NCI-H1417 (cell line): ENCODE data around the gene DSG1.
"Not testable (repeated sequence)": the region's sequence is repeated elsewhere in the genome, so short reads cannot be mapped to it uniquely, and the experiment has no call there.

ENCODE experiments used
- DNase-seq, 3 experiments: peaks; one replicate each; lab custom pipeline; 2025; lab: John Stamatoyannopoulos, UW

The DSG1 gene

DNA sequence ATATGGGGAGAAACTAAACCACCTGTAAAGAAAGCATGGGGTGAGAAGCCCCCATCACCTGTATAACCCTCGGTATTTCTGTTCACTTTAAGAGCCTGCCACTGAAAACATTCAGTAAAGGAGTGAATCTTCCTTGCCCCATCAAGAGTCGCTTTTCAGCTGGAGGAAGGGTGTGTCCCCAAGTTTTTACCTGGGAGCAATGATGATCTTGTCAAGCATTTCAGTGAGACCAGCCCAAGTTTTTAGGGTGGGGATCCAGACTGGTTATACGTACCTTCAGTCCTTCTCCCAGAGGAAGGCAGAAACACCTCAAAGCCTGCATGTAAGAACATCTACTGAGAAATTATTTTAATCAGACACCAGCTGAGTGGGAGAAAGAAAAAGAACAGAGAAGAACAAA is at the start of gene DSG1:
TSS of gene DSG1 (plus strand) at position 301 of the 400 bp plus-strand sequence. CDS start 141 bp downstream, outside the sequence.
- DNase-seq = no peak

DNA sequence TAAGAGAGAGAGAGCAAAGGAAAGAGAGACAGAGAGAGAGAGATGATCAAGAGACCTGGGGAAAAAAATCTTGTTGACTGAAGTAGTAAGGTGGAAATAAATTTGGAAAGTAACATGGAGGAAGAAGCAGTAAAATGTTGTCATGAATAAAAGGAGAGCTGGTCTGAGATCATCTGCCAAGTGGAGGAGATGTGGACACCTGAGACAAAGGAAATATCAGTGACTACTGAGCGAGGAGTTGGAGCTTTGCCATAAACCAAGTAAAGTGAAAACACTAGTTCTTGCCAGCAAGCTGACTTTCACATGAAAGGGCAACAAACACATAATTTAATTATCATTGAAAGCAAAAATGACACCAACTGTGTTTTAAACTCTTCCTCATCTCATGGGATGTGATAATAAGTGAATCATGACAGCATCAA is 49.0 kb upstream of the DSG1 start:
- peak in 1 of 3 experiments; percentile 6 for DNase-seq

DNA sequence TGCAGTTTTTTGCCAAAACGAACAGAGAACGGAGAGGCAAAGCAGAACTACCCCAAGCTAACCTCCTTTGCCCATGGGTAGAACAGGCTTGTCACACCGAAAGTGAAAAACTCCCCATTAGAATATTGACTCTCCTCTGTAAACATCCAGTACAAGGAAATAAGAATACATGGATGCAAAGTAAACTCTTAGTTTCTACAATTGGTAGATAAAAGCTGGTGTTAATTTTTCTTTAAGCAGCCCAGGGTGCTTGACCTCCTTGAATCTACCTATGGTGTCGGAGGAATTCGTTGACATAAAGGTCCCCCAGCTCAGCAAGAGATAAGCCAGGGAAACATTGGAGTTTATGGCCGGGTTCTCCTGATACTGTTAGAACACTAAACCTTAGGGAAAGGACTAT is 48.4 kb upstream of the DSG1 start:
- no peak for DNase-seq

DNA sequence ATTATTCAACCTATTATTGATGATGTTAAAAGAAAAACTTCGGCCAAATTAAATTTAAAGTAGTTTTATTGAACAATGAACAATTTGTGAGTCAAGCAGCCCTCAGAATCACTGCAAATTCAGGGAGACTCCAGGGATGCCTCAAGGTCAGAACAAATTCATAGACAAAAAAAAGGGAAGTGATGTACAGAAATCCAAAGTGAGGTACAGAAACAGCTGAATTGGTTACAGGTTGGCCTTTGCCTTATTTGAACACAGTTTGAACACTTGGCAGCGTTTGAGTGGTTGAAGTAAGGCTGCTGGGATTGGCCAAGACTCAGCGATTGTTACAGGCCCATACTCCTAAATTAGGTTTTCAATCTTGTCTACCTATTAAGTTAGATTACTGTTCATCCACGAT is 47.4 kb upstream of the DSG1 start:
- no peak for DNase-seq

DNA sequence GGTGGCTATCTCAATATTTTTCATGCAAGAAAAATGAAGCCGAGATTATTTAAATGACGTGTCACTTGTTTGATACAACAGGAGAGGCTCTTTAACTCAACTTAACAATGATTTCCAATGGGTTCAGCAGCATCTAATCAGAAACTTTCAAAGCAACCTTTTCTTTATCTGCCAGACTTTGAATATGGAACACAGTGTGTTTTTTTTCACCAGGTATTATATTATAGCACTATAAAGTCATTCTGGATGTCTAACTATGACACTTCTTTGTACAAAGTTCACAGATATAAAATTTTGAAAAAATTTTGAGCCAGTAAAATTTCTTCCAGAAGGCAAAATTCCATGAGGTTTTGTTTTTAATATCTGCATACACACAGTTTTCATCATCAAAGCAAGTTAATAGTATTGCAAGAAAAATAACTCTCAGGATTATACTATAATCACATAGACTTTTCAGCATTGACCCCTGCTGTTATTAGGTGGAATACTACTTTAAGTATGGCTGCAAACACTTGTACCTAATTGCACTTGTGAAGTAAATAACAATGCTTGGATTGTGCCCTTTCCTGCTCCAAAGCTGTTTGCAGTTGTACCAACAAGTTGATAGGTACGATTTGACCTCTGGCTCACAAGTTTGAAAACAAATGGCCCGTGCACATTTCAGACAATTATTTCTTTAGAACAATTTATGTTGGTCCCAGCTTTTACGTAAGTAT is 44.0 kb upstream of the DSG1 start:
- peak in 2 of 3 experiments; percentile 8 to 67 for DNase-seq

DNA sequence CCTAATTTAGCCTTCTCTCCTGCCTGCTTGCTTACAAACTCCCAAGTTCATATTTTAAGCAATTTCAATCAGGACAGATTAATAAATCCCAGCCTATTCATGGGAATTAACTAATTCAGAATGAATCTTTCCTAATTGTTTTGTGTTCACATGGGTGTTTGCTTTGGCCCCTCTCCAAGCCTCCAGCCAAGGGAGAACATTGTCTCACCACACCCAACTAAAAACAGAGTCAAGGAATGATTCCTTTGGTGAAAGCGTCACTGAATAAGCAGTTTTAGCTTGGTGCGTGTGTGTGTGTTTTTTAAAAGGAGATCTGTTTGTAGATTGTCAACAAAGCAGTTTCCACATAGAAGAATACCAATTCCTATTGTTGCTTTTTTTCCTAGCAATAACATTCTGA is 43.0 kb upstream of the DSG1 start:
- peak in 2 of 3 experiments; percentile 39 to 76 for DNase-seq

DNA sequence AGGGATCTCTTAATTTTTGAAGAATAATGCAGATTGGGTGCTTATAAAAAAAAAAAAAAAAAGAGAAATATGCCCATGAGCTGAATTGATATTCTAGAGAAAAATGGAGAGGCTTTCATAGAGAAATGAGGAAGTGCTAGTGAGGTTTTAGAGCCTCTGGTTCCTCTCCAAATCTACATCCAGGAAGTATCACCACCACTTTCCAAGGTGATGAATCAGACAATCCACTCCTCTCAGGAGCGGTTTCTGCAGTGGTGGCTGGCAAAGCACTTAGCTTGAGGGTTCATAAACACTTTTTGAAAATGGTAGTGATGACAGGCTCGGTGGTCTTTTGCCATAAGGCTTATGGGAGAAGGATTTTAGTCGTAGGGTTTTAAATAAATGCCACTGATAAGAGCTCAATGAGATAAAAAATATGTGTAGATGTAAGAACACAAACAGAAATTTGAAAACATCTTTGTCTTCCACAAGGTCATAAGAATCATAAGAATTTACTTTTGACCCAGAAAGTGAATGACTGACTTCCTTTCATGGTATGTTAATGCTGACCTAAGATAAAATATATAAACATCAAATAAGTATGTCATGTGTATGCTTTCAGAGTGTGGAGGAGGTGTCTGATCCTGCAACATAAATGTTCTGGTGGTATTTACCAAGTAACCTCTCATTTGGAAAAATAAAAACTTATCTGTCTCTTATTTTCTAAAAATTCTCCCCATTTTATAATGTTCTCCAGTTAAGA is 42.1 kb upstream of the DSG1 start:
- DNase-seq = no peak

DNA sequence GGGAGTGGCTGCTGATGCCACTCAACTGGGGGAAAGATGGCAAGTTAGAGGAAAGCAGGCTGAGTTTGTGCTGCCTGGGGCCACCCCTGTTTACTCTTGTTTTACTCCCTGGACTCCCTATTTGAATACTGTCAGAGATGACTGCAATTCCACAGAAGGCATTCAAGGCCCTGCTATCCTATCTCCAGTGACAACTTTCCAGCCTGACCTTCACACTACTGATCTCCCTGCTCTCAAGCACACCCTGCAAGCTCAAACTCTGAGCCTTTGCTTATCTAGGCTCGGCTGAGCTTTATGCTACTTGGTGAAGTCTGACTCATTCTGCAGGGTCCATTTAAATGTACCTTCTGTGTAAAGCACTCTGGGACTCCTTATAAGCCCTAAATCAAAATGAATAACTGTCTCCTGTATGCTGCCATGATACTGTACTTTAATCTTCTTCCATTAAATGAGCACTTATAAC is 39.3 kb upstream of the DSG1 start:
- no peak for DNase-seq

DNA sequence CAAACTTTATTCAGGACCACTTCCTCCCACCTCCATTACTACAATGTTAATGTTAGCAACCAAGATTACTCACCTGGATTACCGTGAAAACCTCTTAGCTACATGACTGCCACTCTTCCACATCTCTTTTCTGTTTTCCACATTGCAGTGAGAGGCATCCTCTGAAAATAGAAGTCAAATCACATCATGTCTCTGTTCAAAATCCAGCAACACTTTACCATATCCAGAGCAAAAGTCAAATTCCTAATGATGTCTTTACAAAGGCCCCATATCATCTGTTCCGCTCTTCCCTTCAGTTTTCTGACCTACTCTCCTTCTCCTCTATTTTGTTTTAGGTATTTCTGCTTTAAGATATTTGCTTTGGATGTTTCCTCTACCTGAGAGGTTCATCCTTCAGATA is 37.5 kb upstream of the DSG1 start:
- DNase-seq = no peak

DNA sequence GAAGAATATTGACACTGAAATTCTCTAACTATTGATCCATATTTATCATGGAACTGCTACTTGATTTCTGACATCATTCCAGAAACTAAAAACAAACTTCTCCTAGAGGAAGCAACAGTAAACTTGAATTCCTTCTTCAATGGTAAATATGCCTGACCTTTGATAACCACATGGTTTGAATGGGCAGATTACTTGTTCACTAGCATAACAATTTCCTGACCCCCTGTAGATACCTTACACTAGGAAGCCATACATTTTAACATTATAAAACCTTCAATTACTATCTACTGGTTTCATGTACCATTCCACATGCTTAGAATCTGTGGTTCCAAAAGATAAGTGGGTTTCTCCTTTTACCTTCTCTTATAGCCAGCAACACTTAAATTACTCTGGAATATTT is 36.5 kb upstream of the DSG1 start:
- no peak for DNase-seq

DNA sequence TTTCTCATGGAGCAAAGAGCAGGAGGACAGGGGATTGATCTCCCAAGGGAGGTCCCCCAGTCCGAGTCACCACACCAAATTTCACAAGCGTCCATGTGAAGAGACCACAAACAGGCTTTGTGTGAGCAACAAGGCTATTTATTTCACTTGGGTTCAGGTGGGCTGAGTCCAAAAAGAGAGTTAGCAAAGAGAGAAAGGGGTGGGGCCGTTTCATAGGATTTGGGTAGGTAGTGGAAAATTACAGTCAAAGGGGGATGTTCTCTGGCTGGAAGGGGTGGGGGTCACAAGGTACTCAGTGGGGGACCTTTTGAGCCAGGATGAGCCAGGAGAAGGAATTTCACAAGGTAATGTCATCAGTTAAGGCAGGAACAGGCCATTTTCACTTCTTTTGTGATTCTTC is 28.5 kb upstream of the DSG1 start:
- DNase-seq = not testable (repeated sequence)

DNA sequence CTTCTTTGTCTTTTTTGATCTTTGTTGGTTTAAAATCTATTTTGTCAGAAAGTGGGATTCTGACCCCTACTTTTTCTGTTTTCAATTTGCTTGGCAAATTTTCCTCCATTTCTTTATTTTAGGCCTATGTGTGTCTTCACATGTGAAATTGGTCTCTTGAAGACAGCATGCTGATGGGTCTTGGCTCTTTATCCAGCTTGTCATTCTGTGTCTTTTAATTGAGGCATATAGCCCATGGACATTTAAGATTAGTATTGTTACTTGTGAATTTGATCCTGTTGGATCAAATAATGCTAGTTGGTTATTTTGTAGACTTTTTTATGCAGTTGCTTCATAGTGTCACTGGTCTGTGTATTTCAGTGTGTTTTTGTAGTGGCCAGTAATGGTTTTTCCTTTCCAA is 26.3 kb upstream of the DSG1 start:
- DNase-seq = no peak

DNA sequence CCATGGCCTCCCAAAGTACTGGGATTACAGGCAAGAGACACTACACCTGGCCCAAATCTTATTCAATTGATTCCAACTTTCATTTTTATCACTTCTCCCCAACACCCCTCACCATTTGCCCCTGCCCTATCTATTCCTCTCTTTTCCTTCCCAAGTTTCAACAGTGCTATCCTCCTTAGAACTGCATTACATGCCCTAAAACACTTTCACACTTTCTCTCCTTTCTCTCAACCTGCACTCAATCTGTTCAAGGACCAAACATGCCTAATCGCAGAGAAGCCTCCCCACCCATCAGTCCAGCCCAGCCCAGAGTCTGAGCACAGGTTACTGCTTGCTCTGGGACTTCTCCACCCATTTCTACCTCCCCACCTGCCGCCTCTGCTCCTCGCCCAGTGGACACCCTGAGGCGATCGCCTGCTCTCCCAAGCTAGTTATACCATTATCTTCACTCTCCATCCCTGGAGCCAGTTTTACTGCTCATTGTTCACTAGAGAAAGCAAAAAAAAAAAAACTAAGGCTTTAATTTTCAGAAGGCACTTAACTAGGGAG is 23.7 kb upstream of the DSG1 start:
- no peak for DNase-seq

DNA sequence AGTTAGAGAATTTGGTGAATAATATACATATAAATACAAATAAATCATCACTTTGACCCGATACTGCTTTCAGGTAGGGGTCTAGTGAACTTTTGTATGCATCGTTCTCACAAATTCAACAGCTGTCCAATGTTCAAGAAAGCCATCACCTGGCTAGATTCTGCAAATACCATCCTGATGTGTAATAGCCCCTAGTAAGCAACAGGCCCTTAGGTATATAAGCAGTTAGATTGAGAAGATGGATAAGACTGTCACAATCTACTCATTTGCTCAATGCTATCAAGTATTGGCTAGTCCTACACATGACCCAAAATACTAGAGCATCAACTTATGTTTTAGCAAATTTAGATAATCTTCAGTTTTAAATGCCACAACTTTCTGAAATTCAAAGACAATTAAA is 20.7 kb upstream of the DSG1 start:
- no peak for DNase-seq

DNA sequence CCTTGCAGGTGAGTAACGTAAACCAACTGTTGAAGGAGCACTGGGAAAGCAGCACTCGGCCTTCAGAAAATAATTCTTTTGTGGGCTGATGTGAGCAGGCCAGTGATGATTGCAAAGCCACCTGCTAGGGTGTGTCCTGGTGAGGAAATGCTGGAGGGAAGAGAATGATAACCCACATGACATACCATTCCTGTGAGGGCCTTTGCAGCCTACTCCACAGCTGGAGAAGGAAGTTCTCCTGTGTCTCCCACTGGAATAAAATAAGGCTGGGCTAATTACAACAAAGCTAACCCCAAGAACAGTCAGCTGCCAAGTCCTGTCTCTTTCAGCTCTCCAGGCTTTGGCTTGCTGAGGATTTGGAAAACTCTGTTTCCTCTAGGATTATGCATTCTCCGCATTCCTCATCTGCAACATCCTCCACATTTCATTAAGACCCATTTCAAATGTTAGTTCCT is 16.7 kb upstream of the DSG1 start:
- no peak for DNase-seq

DNA sequence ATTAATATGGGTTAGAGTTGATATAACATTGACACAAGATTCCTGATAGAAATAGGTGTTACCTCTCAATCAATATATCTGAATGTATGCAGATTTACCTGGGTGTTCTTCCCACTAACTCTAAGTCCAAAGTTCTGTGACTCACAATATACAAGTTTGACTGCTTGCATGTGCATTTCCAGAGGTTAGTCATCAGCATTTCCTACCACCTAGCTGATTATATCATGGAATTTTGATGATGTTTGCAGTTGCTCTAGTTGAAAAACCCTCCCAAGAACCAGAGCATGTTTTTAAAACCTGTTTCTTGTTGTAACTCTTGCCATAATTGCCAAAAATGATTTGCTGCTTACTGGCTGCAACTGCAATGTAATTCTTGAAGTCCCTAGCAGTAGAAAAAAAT is 15.0 kb upstream of the DSG1 start:
- DNase-seq = no peak

DNA sequence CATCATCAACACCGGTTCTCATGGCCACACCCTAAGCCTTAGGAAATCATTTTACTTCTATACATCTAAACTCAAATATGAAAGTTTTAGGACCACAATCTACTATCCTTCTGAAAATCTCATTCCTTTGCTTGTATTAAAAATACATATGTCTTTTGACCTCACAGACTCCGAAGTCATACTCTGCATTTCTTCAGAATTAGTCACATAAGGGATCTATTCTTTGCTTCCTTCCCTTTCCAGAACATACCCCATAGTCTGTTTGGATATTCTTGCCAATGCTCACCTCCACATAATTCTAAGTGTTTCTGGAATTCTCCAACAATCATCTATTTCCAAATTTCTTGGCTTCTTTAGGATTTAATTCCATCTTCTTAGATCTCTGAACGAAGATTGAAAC is 14.2 kb upstream of the DSG1 start:
- DNase-seq = no peak

DNA sequence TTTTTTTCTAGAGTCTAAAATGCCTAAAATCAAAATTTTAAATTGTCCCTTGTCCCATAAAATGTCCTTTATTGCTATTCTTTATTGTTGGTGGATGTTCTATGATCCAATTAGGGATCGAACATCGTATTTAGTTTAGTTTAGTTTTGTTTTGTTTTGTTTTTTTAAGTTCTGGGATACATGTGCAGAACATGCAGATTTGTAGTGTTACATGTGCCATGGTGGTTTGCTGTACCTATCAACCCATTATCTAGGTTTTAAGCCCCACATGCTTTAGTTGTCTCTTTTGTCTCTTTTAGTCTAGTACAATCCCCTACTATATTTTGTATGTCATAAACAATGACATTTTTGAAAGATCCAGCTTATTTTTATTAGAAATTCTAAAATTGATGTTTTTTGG is 8.8 kb upstream of the DSG1 start:
- DNase-seq = no peak

DNA sequence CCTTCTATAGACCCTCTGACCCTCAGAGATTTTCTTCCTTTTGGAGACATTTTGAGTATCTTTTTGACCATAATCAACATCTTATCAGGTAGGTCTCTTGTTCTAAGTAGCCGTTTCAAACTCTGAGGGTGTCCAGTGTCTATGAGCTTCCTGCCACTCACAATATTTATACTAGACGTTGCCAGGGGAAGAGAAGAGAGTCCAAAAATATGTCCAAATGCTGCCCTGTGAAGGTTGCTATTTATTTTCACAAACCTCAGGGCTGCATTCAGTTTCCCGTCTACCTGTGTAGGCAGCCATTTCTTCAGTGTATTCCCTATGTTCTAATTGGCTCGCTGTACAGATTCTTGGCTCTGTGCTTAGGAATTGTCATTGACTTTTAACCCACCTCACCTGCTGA is 986 bp upstream of the DSG1 start:
- DNase-seq = no peak

DNA sequence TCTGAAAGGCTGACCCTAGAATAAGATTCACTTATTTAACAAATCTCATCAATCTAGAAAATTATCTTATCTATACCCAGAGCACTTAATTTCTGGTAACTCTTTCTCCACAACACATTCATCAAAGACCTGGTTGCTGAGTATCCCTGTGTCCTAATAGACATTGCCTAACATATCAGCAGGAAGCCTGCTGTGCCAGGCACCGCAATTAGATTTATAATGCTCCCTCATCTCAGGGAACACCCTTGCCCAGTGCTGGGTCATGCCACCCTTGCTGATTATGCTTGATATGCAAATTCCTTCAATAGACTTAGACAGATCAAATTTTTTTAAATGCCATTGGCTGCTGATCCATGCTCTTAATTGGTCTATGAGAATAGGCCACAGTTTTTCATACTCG is 3.8 kb downstream of the DSG1 start:
- peak in 1 of 3 experiments; percentile 22 for DNase-seq

DNA sequence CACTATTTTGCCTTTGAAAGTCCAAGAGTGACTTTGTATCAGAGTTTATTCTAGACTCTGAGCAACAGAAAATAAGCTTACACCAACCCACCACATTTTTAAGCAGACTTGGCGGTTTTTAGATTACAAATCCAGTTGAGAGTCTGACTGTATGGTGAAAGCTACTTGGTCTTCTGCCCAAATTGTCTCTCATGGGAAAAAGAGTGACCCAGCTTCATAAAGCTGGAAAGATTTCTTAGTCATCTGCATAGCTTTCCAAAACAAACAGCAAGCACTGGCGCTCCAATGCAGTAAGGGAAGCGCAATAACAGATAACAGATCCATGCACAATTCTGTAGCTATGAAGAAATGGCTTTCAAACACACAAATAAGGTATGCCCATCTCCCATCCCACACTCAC is 7.1 kb downstream of the DSG1 start:
- no peak for DNase-seq

DNA sequence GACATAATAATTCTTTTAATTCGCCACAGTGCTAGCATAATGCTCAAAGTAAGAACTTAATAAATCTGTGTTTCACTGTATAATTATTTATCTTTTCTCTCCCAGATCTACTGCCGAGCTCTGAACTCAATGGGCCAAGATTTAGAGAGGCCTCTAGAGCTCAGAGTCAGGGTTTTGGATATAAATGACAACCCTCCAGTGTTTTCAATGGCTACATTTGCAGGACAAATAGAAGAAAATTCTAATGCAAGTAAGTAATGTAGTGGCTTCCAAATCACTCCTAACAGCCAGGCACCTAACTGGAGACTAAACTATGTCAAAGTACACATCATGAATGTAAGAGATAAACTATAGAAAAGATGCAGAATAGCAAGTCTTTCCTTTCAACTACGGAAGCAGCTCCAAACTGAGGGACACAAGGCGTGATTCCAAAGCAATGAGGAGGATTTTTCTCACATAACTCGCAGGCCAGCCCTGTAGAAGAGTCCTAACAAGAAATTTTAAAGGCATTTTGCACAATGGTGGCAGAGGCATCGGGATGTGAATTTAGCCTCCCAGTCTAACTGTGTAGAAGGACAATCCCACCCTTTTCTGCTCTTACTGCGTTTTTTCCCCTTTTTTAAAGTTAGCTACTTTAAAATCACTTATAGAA is 12.0 kb downstream of the DSG1 start:
- DNase-seq = no peak

DNA sequence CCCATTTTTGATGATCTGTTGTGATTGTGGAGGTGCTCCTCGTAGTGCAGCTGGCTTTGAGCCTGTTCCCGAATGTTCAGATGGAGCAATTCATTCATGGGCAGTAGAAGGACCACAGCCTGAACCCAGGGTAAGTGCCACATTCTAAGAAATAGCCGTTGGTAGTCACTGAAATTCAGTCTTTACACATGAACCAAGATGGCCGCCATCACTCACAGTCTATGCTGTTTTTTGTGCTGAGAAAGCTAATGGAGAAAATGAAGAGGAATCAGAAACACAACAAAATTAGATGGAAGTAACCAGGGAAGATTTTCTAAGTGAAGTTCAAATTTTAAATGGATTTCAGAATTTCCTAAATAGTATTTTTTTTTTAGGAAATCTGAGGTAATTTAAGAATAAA is 25.5 kb downstream of the DSG1 start:
- no peak for DNase-seq
